Measurements from ENCODE around the gene CPVL.
A peak's percentile ranks its signal among the peaks of the same experiment; 100 is the strongest.

CPVL gene

DNA sequence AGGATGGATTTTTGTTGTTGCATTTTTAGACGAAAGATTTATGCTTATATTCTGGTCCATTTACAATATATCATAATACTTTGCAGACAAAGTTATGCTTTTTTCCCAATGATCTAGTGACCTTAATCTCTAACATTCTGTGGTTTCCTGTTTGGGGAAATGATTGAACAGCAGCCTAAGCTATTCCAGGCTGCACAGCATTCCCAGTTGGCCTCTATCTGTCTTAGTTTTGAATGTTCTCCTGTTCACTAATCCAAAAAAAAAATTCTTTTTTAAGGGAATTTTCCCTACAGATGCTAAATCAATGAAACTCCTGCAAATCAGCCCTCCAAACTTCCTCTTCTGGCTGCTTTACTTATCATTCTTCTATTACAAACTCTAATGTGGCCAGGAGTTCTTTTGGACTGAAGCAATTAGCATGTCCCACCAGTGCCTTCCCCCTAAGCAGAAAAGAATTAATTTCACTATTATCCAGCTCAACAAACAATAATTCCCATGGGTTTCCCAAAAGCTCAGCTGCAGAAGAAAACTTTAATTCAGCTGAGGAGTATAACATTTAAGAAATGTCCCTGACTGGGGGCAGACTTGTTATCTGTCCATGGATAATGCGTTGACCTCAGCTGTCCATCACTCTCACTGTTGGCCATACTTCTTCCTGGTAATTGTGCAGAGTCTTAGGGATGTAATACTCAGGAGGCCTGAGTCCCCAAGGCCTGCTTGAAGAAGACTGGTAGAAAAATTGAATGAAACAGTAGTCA, 106.3 kb downstream of the CPVL start:
- no peak overlapping the region for H3K4me3 ChIP-seq (ENCODE audit: control insufficient read depth, low read depth, low read length)
- TF ChIP-seq, protein P1, sequence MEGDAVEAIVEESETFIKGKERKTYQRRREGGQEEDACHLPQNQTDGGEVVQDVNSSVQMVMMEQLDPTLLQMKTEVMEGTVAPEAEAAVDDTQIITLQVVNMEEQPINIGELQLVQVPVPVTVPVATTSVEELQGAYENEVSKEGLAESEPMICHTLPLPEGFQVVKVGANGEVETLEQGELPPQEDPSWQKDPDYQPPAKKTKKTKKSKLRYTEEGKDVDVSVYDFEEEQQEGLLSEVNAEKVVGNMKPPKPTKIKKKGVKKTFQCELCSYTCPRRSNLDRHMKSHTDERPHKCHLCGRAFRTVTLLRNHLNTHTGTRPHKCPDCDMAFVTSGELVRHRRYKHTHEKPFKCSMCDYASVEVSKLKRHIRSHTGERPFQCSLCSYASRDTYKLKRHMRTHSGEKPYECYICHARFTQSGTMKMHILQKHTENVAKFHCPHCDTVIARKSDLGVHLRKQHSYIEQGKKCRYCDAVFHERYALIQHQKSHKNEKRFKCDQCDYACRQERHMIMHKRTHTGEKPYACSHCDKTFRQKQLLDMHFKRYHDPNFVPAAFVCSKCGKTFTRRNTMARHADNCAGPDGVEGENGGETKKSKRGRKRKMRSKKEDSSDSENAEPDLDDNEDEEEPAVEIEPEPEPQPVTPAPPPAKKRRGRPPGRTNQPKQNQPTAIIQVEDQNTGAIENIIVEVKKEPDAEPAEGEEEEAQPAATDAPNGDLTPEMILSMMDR (conservative IDR thresholded peaks at IDR 0.05; ENCODE audit: control insufficient read depth, insufficient read depth, low read depth, low read length), result no peak
- peak; percentile 23 for DNase-seq (ENCODE audit: low read depth)

DNA sequence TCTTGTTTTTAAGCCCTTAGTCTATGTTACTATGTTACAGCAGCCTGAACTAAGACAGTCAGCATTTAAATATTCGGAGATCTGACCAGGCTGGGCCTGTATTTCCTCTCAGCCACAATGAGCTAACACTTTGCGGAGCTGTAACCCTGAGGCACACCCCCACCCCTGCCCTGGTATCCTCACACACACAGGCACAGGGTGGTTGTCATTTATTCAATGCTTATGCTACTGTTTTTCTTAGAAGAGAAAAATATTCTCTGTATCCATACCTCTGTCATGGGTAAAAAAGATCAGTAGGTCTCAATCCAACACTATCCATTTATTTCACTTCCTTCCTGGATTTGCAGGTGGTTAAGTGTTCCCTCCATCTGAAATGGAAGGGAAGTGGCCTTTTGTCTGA, 107.9 kb downstream of the CPVL start:
- TF ChIP-seq, protein P1 (conservative IDR thresholded peaks at IDR 0.05; ENCODE audit: control insufficient read depth, insufficient read depth, low read depth, low read length), result no peak
- no peak overlapping the region for H3K4me3 ChIP-seq (ENCODE audit: control insufficient read depth, low read depth, low read length)
- DNase-seq (ENCODE audit: low read depth), result no peak

DNA sequence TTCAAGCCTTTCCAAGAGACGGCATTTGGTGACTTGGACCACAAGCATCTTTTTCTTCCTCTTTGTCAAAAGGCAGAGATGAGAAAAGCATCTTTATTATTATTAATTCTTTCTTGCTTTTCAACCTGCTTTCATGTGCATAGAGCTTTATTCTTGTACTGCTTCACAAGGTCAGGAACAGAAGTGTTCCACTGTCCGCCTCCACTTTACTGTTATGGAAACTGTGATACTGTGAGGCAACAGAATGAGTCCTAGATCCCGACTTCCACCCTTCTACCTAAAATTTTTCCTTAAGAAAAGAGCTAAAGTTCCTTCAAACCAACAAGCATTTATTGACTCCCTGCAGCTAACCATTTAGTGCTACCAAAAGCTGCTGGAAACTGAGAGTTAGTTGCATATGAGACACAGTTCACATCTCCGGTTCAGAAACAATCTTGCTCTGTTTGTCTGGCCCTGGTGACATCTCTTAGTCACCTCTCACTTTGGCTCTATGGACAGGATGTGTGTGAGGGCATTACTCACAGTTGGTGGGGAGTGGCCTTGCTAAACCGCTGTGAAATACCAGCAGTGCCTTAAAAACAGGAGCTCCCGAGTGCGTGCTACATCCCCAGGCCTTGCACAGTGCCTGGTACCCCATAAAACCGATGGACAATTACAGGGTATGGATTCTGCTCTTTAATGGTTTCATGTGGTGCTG, 111.1 kb downstream of the CPVL start:
- TF ChIP-seq, protein P1 (conservative IDR thresholded peaks at IDR 0.05; ENCODE audit: control insufficient read depth, insufficient read depth, low read depth, low read length), result no peak
- H3K4me3 ChIP-seq (ENCODE audit: control insufficient read depth, low read depth, low read length), result no peak overlapping the region
- peak; percentile 88 for DNase-seq (ENCODE audit: low read depth)

DNA sequence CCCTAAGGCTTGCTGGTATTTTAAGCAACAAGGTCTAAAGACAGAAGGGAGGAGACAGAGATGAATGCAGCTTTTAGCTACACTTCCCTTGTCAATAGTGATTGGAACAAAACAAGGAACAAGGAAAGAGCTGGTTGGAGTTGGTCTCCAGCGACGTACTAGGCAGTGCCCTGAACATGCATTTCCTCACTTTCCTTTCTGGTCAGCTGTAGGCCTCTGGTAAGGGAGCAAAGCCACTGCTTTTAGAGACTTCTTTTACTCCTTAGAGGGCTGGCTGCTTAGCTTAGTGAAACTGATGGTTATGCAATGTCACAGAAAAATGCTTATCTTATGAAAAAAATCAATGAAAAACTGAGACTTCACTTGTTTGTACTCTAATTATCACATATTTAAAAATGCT, 112.8 kb downstream of the CPVL start:
- H3K4me3 ChIP-seq (ENCODE audit: control insufficient read depth, low read depth, low read length), result no peak overlapping the region
- DNase-seq (ENCODE audit: low read depth), result no peak
- TF ChIP-seq, protein P1 (conservative IDR thresholded peaks at IDR 0.05; ENCODE audit: control insufficient read depth, insufficient read depth, low read depth, low read length), result no peak

DNA sequence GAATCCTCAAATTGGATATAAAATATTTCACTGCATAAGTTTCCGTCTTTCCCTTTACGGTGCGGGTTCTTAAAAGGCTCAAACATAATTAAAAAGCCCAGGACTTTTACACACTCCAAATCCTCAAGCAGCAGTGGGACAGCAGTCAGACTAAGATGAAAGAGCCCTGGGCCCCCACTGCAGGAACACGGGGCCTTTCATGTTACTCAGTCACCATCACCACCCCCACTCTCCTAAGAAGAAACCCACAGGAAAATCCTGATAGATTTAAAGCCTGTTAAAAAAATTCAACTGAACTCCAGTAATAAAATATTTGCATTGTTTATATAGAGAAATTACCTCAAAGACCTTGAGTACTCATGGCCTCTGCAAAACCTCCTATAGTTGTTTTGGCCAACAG, 114.2 kb downstream of the CPVL start:
- TF ChIP-seq, protein P1 (conservative IDR thresholded peaks at IDR 0.05; ENCODE audit: control insufficient read depth, insufficient read depth, low read depth, low read length), result no peak
- H3K4me3 ChIP-seq (ENCODE audit: control insufficient read depth, low read depth, low read length), result no peak overlapping the region
- no peak for DNase-seq (ENCODE audit: low read depth)

DNA sequence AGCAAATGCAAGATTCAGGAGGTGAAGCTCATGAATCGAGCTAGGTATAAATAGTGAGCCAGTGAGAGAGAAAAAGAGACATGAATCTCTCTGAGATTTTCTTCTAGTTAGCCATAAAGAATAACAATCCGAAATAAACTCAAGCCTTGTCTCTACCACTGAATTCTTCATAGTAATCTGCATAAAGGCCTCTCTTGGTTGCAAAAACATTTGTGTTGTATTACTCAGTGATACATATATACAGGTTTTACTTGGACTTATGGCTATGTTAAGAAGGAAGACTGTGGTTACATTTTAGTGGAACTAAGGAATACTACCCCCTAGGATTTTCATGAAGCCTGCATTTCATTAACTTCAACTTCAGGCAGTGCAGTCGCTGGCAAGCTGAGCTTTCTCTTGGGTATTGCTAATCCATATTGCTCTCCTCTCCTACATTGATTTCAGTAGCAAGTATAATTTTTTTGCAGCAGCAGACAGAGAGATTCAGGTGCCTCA, 115.5 kb downstream of the CPVL start:
- no peak overlapping the region for H3K4me3 ChIP-seq (ENCODE audit: control insufficient read depth, low read depth, low read length)
- no peak for DNase-seq (ENCODE audit: low read depth)
- TF ChIP-seq, protein P1 (conservative IDR thresholded peaks at IDR 0.05; ENCODE audit: control insufficient read depth, insufficient read depth, low read depth, low read length), result no peak
